GM21717 (cell line): ENCODE results near the gene GSS.

Experiments used
- ATAC-seq: cut with Tn5 transposase; IDR thresholded peaks from one replicate; pipeline ENCODE4 v1.9.1; 2021; ENCODE audit warnings: mild to moderate bottlenecking, moderate library complexity; ENCODE audit not compliant: unreplicated experiment

GSS gene

GRCh38 chr20:34993941-34994508 is 38.4 kb upstream of the GSS start:
- no peak for ATAC-seq

GRCh38 chr20:34992751-34993417 is 37.3 kb upstream of the GSS start:
- ATAC-seq: no peak

- ATAC-seq: no peak
These were observed 35.1 kb upstream of the GSS start for GRCh38 chr20:34990661-34991214.

GRCh38 chr20:34990231-34990630 is 34.6 kb upstream of the GSS start:
- ATAC-seq: no peak

- ATAC-seq: no peak
These were observed 34.1 kb upstream of the GSS start for GRCh38 chr20:34989670-34990069.

- ATAC-seq: no peak
These were observed 33.5 kb upstream of the GSS start for GRCh38 chr20:34989118-34989517.

- ATAC-seq: no peak
These were observed 32.6 kb upstream of the GSS start for GRCh38 chr20:34988191-34988540.

GRCh38 chr20:34987288-34988190 is 31.9 kb upstream of the GSS start:
- no peak for ATAC-seq

- no peak for ATAC-seq
These were observed 31.0 kb upstream of the GSS start for GRCh38 chr20:34986311-34987287.

- no peak for ATAC-seq
These were observed 30.1 kb upstream of the GSS start for GRCh38 chr20:34985461-34986310.

- ATAC-seq: no peak
These were observed 29.2 kb upstream of the GSS start for GRCh38 chr20:34984756-34985261.

- ATAC-seq: no peak
These were observed 28.6 kb upstream of the GSS start for GRCh38 chr20:34983995-34984735.

- no peak for ATAC-seq
These were observed 27.6 kb upstream of the GSS start for GRCh38 chr20:34983089-34983820.

GRCh38 chr20:34982270-34983088 is 26.9 kb upstream of the GSS start:
- no peak for ATAC-seq

- ATAC-seq: no peak
These were observed 25.1 kb upstream of the GSS start for GRCh38 chr20:34980543-34981233.

- ATAC-seq: no peak
These were observed 24.0 kb upstream of the GSS start for GRCh38 chr20:34979366-34980153.
